Measurements from ENCODE around the gene RIIAD1.
A peak's percentile ranks its signal among the peaks of the same experiment; 100 is the strongest.

The RIIAD1 gene

GRCh38 chr1:151713874-151714273 is 7.4 kb upstream of the RIIAD1 start:
- no peak for DNase-seq (ENCODE audit: low read depth in 1 of 2, low spot score in 1 of 2)
- Histone ChIP-seq H3K27me3 (ENCODE audit: insufficient read depth, poor library complexity, severe bottlenecking) (peaks cover 28% of the 10 kb centered on the region), H3K4me3 (replicated peaks; ENCODE audit: insufficient read depth, low read length) (no peak overlapping the region), H3K27ac (replicated peaks) (no peak overlapping the region)
- TF ChIP-seq REST (IDR thresholded peaks at IDR 0.05; ENCODE audit: insufficient replicate concordance, low read depth), result no peak
- TF ChIP-seq POLR2AphosphoS5 (IDR thresholded peaks at IDR 0.05; ENCODE audit: low read depth), result no peak
- TF ChIP-seq SPI1 (IDR thresholded peaks at IDR 0.05; ENCODE audit: borderline replicate concordance, low read depth), result no peak
- TF ChIP-seq GABPA (IDR thresholded peaks at IDR 0.05; ENCODE audit: low read depth), result no peak
- TF ChIP-seq CTCF (IDR thresholded peaks at IDR 0.05; ENCODE audit: insufficient read depth, low read length), result no peak

GRCh38 chr1:151714820-151715725 is 6.2 kb upstream of the RIIAD1 start:
- DNase-seq (ENCODE audit: low read depth in 1 of 2, low spot score in 1 of 2), result no peak
- H3K27me3 ChIP-seq (ENCODE audit: insufficient read depth, poor library complexity, severe bottlenecking), result peaks cover 38% of the 10 kb centered on the region
- TF ChIP-seq CTCF (IDR thresholded peaks at IDR 0.05; ENCODE audit: insufficient read depth, low read length) (no peak), REST (IDR thresholded peaks at IDR 0.05; ENCODE audit: insufficient replicate concordance, low read depth) (peak; percentile 74)
- no peak overlapping the region for H3K4me3 ChIP-seq (replicated peaks; ENCODE audit: insufficient read depth, low read length)
- H3K27ac ChIP-seq (replicated peaks), result no peak overlapping the region

- H3K4me3 ChIP-seq (replicated peaks; ENCODE audit: insufficient read depth, low read length), result no peak overlapping the region
- no peak for DNase-seq (ENCODE audit: low read depth in 1 of 2, low spot score in 1 of 2)
Measured at GRCh38 chr1:151715726-151716404, 5.5 kb upstream of the RIIAD1 start.

More at GRCh38 chr1:151715726-151716404, 5.5 kb upstream of the RIIAD1 start:
- TF ChIP-seq SPI1 (IDR thresholded peaks at IDR 0.05; ENCODE audit: borderline replicate concordance, low read depth) (no peak), REST (IDR thresholded peaks at IDR 0.05; ENCODE audit: insufficient replicate concordance, low read depth) (no peak), GABPA (IDR thresholded peaks at IDR 0.05; ENCODE audit: low read depth) (no peak), POLR2AphosphoS5 (IDR thresholded peaks at IDR 0.05; ENCODE audit: low read depth) (no peak), CTCF (IDR thresholded peaks at IDR 0.05; ENCODE audit: insufficient read depth, low read length) (no peak)
- H3K27me3 ChIP-seq (ENCODE audit: insufficient read depth, poor library complexity, severe bottlenecking), result peaks cover 44% of the 10 kb centered on the region
- H3K27ac ChIP-seq (replicated peaks), result no peak overlapping the region

Data from HL-60 (cell line).